Stimulated activated CD8-positive, alpha-beta memory T cell treated with anti-CD3 and anti-CD28 coated beads, Interleukin-4, amount 100 ng/mL, for 1 hour (primary cell): ENCODE results near the gene GYPE.
A peak's percentile ranks its signal among the peaks of the same experiment; 100 is the strongest.
"Not testable (repeated sequence)": the region's sequence is repeated elsewhere in the genome, so short reads cannot be mapped to it uniquely, and the experiment has no call there.

ENCODE experiments used
- DNase-seq, 2 donors: peaks; one replicate each; pipeline ENCODE4 v3.0.0-alpha.2; 2020; ENCODE audit warnings: low read depth in 2 of 2, low spot score in 1 of 2

Gene GYPE

GRCh38 chr4:143905440-143905839 lies at the start of gene GYPE:
TSS of gene GYPE (minus strand) at chr4:143905559. CDS start at chr4:143905507, 52 bp downstream.
- DNase-seq = not testable (repeated sequence)

DNA sequence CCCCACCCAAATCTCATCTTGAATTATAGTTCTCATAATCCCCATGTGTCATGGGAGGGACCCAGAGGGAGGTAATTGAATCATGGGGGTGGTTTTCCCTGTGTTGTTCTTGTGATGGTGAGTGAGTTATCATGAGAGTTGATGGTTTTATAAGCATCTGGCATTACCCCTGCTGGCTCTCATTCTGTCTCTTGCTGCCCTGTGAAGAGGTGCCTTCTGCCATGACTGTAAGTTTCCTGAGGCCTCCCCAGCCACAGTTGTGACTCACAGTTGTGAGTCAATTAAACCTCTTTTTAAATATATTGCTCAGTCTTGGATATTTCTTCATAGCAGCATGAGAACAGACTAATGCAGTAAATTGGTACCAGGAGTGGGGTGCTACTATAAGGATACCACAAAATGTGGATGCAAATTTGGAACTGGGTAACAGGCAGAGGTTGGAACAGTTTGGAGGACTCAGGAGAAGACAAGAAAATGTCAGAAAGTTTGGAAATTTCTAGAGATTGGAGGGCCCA lies 46.2 kb upstream of the GYPE start:
- DNase-seq = not testable (repeated sequence)

GRCh38 chr4:143950967-143951366 lies 45.6 kb upstream of the GYPE start:
- not testable (repeated sequence) for DNase-seq

- not testable (repeated sequence) for DNase-seq
Observed at GRCh38 chr4:143950185-143950584, 44.8 kb upstream of the GYPE start.

- DNase-seq = not testable (repeated sequence)
Observed at GRCh38 chr4:143947493-143947892, 42.1 kb upstream of the GYPE start.

- not testable (repeated sequence) for DNase-seq
Observed at GRCh38 chr4:143940708-143941107, 35.3 kb upstream of the GYPE start.

GRCh38 chr4:143939528-143939927 lies 34.2 kb upstream of the GYPE start:
- no peak for DNase-seq

- not testable (repeated sequence) for DNase-seq
Observed at GRCh38 chr4:143938890-143939289, 33.5 kb upstream of the GYPE start.

- no peak for DNase-seq
Observed at GRCh38 chr4:143921181-143921580, 15.8 kb upstream of the GYPE start.

GRCh38 chr4:143916485-143916884 lies 11.1 kb upstream of the GYPE start:
- DNase-seq = not testable (repeated sequence)

DNA sequence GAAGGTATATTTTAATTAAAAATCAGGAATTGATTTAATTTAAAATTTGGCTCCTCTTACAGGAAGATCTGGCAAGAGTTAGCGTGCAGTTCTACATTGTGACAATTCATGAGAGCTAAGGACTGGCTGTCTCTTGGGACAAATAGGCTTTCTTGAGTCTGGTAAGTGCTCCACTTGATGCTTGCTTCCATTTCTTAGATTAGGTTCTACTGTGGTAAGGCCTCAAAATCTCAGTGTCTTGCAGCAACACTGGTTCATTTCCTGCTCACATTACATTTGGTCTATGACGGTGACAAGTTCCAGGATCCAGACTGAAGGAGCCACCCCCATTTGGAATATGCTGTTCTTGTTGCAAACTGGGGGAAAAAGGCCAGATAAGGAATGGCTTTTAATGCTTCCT lies 7.1 kb upstream of the GYPE start:
- DNase-seq = not testable (repeated sequence)

DNA sequence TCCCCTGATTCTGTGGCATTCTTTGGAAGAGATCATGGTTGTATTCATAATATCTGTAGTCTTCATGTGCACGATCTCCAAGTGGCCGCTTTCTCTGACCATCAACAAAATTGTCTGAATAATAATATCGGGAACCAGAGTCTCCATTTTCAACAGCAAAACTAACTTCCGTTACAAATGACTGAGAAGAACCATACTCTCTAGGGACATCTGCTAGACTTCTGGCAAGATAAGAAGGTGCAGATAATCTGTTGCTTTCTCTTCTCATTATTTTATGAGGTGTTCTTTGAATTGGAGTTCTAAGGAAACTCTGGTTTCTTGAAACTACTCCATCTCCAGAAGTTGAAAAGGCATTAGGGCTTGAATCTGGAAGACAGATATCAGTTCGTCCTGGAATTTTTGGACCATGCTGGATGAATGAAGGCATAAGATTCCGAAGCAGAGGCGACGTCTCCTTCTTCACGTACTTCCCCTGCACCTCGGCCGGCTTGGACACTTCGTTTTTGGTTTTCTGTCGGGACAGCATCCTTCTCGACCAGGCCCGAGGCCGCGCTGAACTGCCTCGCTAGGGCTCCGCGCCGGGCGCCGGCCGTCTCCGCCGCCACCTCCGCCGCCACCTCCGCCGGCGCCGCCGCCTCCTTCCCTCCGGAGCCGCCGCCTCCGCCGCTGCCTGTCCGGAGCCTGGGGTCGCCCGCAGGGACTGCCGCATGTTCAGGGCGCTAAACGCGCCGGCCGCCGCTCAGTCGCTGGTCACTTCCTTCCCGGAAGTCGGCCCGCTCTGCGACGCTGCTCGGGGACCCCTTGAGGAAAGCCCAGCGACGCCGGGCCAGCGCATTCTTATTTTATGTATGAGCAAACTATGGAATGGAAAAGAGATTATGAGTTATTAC lies 6.4 kb upstream of the GYPE start:
- DNase-seq = peak in 1 of 2 donors; percentile 17

GRCh38 chr4:143910906-143911305 lies 5.5 kb upstream of the GYPE start:
- not testable (repeated sequence) for DNase-seq

DNA sequence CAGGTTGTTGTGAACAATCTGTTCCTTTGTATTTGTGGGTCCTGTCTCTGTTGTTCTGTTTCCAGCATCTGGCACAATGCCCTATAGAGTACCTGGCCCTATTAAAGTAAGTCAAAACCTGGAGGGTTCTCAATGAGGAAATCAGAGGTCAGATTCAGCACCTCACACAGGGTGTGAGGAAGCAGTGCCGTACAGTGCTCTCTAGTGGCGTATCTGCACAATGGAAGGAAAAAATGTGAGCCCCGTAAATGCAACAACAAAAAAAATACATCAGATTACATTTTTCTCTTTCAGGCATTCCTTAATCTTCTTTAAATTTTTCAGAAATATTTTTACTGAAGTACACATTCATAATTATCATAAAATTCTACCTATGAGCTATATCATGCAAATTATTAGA lies 2.5 kb upstream of the GYPE start:
- not testable (repeated sequence) for DNase-seq

GRCh38 chr4:143904431-143904830 lies 928 bp downstream of the GYPE start:
- DNase-seq = not testable (repeated sequence)

- not testable (repeated sequence) for DNase-seq
Observed at GRCh38 chr4:143890323-143890722, 15.0 kb downstream of the GYPE start.

DNA sequence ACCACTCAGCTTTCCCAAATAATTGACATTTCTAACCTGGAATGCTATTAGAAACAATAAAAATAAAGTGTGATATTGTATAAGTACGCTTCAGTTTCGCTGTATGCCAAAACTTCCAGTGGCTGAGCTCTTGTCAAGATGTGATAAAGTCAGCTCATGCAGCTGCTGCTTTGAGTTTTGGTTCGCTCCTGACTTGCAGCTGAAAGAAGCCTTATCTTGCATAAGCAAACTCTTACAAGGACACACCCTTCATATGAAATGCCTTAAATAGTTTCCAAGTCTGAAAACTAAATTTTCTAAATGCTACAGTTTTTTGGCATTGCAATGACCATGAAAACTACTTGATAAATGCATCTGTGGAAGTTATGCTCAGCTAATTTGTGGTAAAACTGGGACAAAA lies 17.2 kb downstream of the GYPE start:
- not testable (repeated sequence) for DNase-seq

GRCh38 chr4:143884965-143885364 lies 20.4 kb downstream of the GYPE start:
- DNase-seq = not testable (repeated sequence)

DNA sequence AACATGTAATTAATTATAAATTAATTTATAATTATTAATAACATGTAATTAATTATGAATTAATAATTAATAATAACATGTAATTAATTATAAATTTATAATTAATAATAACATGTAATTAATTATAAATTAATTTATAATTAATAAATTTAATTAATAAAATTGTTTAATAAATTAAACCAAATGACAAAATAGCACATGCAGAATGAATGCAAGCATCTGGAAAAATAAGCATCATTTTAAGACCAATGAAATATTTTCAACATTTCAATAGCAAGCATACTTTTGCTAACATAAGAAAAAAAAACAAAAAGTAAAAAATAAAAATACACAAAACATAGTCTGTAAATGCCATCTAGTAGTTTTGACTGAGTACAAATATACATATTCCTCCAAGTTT lies 21.8 kb downstream of the GYPE start:
- DNase-seq = no peak

DNA sequence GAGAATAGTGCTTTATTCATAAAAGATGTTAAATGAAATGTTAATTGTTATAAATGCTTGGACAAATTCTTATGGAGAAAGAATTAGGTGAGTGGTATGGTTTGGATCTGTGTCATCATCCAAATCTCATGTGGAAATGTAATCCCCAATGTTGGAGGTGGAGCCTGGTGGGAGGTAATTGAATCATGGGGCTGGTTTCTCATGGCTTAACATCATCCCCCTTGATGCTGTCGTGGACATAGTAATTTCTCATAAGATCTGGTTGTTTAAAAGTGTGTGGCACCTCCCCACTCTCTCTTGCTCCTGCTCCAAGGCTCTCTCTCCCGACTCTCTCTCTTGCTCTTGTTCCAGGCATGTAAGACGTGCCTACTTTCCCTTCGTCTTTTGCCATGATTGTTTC lies 22.5 kb downstream of the GYPE start:
- DNase-seq = no peak

DNA sequence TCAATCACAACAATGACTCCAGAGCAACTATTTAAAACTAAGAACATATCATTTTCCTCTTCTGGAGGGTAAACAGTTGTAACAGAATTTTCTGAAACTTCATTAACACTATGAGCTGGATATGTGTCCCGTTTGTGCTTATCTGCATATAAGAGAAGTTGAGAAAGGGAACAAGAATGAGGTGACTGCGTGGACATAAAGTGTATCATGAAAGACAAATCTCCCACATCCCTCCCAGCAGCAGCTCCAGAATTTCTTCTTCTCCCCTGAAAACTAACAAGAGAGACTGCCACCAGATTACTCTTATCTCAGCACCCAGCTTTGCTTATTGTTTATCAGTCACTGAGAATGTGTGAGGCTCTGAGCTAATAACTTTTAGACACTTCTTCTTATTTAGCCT lies 25.8 kb downstream of the GYPE start:
- DNase-seq = not testable (repeated sequence)

DNA sequence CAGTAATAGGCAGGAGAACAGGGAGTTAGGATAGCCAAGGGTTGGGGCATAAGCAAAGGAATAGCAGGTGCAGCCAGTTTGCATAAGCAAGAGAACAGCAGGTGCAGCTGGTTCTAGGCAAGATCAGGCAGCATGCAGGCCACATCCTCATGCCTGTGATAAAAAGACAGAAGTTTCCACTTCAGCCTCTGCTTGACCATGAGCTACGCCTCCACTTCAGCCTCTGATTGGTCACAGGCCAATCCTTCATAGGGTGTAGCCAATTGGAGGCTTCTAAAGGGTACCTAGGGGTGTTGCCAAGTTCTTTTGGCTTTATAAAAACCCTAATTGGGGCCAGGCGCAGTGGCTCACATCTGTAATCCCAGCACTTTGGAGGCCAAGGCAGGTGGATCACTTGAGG lies 30.0 kb downstream of the GYPE start:
- not testable (repeated sequence) for DNase-seq
